Type B pancreatic cell (in vitro differentiated cells): ENCODE results near the gene CEP85. TPM values are rescaled to one million over a fixed set of nuclear protein-coding genes. Genes with fewer than 3 reads are reported as not detected.

ENCODE experiments used
- DNase-seq: peaks from one replicate; pipeline ENCODE4 v3.0.0; 2021; ENCODE audit warnings: mixed read lengths; ENCODE audit not compliant: unreplicated experiment; ENCODE audit errors: extremely low spot score
- H3K27ac Mint-ChIP-seq: 2 replicates; pipeline ENCODE4 v1.8.0; 2021; ENCODE audit warnings: mild to moderate bottlenecking, mixed read lengths
- H3K27me3 Mint-ChIP-seq: 2 replicates; pipeline ENCODE4 v1.8.0; 2021; ENCODE audit warnings: mixed read lengths
- H3K36me3 Mint-ChIP-seq: 2 replicates; pipeline ENCODE4 v1.8.0; 2021; ENCODE audit warnings: mixed read lengths
- H3K4me1 Mint-ChIP-seq: one replicate; pipeline ENCODE4 v1.8.0; 2021; ENCODE audit warnings: mixed read lengths; ENCODE audit not compliant: unreplicated experiment
- H3K4me3 Mint-ChIP-seq: 2 replicates; pipeline ENCODE4 v1.8.0; 2021; ENCODE audit warnings: mild to moderate bottlenecking, mixed read lengths
- H3K9me3 Mint-ChIP-seq: 2 replicates; pipeline ENCODE4 v1.8.0; 2021; ENCODE audit warnings: mixed read lengths
- total RNA-seq: library from RNA; stranded (reverse); gene quantifications from 2 replicates; pipeline ENCODE4 v1.2.1, GENCODE V29; 2021; ENCODE audit warnings: low replicate concordance
- TF ChIP-seq, protein P1 (sequence below): fragments of 200-600 bp; sonication (generic); conservative IDR thresholded peaks from 2 replicates; pipeline ENCODE4 v1.5.0; 2021; ENCODE audit warnings: antibody characterized with exemption, mild to moderate bottlenecking

Gene CEP85
- total RNA-seq, 1 donor from 2014 or later: 26.8 TPM

DNA sequence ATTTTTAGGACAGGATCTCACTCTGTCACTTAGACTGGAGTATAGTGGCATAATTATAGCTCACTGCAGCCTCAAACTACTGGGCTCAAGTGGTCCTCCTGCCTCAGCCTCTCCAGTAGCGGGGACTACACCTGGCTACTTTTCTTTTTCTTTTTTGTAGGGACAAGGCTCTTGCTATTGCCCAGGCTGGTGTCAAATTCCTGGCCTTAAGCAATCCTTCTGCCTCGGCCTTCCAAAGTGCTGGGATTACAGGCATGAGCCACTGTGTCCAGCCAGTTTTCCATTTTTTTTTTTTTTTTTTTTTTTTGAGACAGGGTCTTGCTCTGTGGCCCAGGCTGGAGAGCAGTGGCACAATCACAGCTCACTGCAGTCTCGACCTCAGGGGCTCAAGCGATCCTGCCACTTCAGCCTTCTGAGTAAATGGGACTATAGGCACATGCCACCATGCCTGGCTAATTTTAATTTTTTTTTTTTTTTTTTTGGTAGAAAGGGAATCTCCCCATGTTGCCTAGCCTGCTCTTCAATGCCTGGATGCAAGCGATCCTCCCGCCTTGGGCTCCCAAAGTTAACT lies 20.6 kb upstream of the CEP85 start:
- H3K9me3 Mint-ChIP-seq: no peaks in the 10 kb centered on the region
- H3K27me3 Mint-ChIP-seq: no peaks in the 10 kb centered on the region
- H3K36me3 Mint-ChIP-seq: no peaks in the 10 kb centered on the region
- H3K27ac Mint-ChIP-seq: no peak overlapping the region
- TF ChIP-seq, protein P1, sequence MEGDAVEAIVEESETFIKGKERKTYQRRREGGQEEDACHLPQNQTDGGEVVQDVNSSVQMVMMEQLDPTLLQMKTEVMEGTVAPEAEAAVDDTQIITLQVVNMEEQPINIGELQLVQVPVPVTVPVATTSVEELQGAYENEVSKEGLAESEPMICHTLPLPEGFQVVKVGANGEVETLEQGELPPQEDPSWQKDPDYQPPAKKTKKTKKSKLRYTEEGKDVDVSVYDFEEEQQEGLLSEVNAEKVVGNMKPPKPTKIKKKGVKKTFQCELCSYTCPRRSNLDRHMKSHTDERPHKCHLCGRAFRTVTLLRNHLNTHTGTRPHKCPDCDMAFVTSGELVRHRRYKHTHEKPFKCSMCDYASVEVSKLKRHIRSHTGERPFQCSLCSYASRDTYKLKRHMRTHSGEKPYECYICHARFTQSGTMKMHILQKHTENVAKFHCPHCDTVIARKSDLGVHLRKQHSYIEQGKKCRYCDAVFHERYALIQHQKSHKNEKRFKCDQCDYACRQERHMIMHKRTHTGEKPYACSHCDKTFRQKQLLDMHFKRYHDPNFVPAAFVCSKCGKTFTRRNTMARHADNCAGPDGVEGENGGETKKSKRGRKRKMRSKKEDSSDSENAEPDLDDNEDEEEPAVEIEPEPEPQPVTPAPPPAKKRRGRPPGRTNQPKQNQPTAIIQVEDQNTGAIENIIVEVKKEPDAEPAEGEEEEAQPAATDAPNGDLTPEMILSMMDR: no peak
- H3K4me3 Mint-ChIP-seq: no peak overlapping the region
- DNase-seq: no peak
- H3K4me1 Mint-ChIP-seq: no peaks in the 10 kb centered on the region

DNA sequence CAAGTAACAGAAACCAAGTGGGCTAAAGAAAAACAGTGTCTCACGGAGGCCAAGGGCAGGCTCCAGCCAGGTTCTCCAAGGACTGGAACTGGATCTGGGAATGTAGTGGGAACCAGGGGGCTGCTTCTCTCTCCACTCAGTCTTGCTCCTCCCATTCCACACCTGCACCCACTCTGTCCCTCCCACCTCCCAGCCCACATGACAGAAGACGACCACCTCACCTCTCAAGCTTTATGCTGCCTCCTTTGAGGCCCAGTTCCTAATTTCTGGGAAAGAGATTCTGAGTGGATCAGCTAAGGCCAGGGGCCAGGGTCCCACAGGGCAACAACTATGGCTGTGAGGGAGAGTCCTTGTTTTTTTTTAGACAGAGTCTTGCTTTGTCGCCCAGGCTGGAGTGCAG lies 18.8 kb upstream of the CEP85 start:
- TF ChIP-seq, protein P1: no peak
- no peaks in the 10 kb centered on the region for H3K9me3 Mint-ChIP-seq
- no peak overlapping the region for H3K4me3 Mint-ChIP-seq
- no peak overlapping the region for H3K27ac Mint-ChIP-seq
- H3K27me3 Mint-ChIP-seq: no peaks in the 10 kb centered on the region
- H3K36me3 Mint-ChIP-seq: no peaks in the 10 kb centered on the region
- DNase-seq: no peak
- peaks cover 4% of the 10 kb centered on the region for H3K4me1 Mint-ChIP-seq

DNA sequence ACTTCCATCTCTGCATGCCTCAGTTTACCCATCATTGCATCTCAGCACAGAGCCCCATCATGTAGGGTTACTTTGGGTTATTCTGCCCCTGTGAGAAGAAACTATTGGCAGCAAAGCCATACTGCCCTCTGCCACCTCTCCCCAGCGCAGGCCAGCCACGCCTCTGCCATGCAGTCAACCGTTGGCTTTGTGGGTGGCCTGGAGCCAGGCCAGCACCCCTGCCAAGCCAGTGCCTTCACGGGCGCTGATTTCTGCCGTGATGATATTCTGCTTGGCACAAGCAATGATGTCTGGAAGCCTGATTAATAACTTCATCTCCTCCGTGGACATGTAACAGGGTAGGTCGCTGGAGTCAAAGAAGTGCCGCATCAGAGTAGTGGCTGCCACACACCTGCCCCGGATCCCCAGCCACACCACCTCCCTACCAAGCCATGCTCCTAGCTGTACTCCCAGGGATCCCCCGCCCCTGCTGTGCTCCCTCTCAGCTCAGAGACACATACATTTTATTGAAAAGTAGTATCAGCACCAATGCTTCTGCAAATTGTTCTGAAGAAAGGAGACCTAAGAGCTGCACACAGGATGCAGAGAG lies 15.0 kb upstream of the CEP85 start:
- TF ChIP-seq, protein P1: no peak
- H3K4me1 Mint-ChIP-seq: peaks cover 7% of the 10 kb centered on the region
- H3K9me3 Mint-ChIP-seq: no peaks in the 10 kb centered on the region
- no peak for DNase-seq
- H3K27ac Mint-ChIP-seq: no peak overlapping the region
- no peak overlapping the region for H3K4me3 Mint-ChIP-seq
- H3K27me3 Mint-ChIP-seq: no peaks in the 10 kb centered on the region
- no peaks in the 10 kb centered on the region for H3K36me3 Mint-ChIP-seq

DNA sequence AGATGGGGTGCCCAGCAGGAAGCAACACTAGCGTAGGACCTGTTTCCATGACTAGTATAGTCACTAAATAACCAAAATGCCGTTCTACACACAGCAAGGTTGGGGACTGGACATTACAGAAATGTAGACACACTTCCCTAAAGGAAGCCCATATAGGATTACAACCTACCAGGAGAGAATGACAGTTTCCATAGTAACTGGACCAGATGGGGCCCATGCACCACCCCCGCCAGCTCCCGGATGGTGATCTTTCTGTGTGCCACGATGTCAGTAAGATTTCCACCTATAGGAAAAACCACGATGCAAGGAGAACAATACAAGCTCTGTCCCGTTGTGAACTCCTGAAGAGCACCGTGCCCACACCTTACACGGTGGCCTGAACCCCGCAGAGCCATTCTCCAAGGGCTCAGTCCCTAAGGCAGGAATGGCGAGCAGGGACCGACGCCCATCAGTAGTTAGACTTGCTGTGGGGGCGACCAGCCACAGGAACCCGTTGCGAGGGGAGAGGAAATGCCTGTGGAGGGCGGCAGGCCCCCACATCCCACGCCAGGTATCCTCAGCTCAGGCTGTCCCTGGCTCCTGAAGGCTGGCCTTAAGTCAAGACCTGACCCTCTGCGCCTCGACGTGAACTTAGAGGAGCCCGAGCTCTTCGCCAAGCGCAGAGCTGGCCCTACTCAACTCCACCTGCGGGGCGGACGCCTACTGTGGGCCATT lies 13.6 kb upstream of the CEP85 start:
- Mint-ChIP-seq H3K4me1 (peaks cover 7% of the 10 kb centered on the region), H3K27me3 (no peaks in the 10 kb centered on the region)

DNA sequence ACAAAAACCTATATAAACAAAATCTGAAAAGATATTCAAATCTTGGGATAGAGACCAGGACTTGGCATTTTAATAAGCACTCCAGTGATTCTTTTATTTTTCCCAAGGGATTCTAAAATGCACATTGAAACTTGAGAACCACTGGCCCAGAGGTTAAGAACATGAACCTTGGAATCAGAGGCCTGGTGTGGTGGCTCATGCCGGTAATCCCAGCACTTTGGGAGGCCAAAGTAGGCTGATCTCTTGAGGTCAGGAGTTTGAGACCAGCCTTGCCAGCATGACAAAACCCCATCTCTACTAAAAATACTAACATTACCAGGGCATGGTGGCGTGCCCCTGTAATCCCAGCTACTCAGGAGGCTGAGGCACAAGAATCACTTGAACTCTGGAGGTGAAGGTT lies 12.9 kb upstream of the CEP85 start:
- no peak for DNase-seq
- TF ChIP-seq, protein P1: no peak
- H3K9me3 Mint-ChIP-seq: no peaks in the 10 kb centered on the region
- H3K27ac Mint-ChIP-seq: no peak overlapping the region
- H3K4me1 Mint-ChIP-seq: peaks cover 13% of the 10 kb centered on the region
- peaks cover 5% of the 10 kb centered on the region for H3K27me3 Mint-ChIP-seq
- H3K36me3 Mint-ChIP-seq: no peaks in the 10 kb centered on the region
- H3K4me3 Mint-ChIP-seq: no peak overlapping the region

More for the DNA sequence above, 13.6 kb upstream of the CEP85 start:
- TF ChIP-seq, protein P1: no peak
- DNase-seq: no peak
- Mint-ChIP-seq H3K36me3 (no peaks in the 10 kb centered on the region), H3K27ac (no peak overlapping the region), H3K4me3 (no peak overlapping the region), H3K9me3 (no peaks in the 10 kb centered on the region)
